ENCODE results near the gene ZBTB22.
A peak's percentile ranks its signal among the peaks of the same experiment; 100 is the strongest.

ZBTB22 gene

GRCh38 chr6:33304216-33304615, 13.3 kb downstream of the ZBTB22 start:
- CTCF ChIA-PET: interaction anchor here (1.6 kb wide), 1 partner anchor 13 kb away, joined by 6 read pairs; the partner anchor contains the start of gene ZBTB22
- no peak for DNase-seq (ENCODE audit: extremely low spot score)
- no peak for TF ChIP-seq CTCF (IDR thresholded peaks at IDR 0.05; ENCODE audit: control extremely low read depth, extremely low read depth, low read depth, missing control alignments)
- POLR2A ChIA-PET: no interaction called here

- no peak for DNase-seq (ENCODE audit: extremely low spot score)
- CTCF ChIA-PET: interaction anchor here (0.7 to 2.1 kb wide), 4 partner anchors 9 to 43 kb away, joined by 3 to 18 read pairs (median 4); partner anchors contain the start of gene TAPBP
- POLR2A ChIA-PET: interaction anchor here (0.7 kb wide), 1 partner anchor 10 kb away, joined by 7 read pairs; no protein-coding TSS in a partner anchor
- TF ChIP-seq CTCF (IDR thresholded peaks at IDR 0.05; ENCODE audit: control extremely low read depth, extremely low read depth, low read depth, missing control alignments): no peak
Measured at GRCh38 chr6:33301877-33302276, 15.7 kb downstream of the ZBTB22 start.

- peak; percentile 92 for DNase-seq (ENCODE audit: extremely low spot score)
- peak; percentile 76 for TF ChIP-seq CTCF (IDR thresholded peaks at IDR 0.05; ENCODE audit: control extremely low read depth, extremely low read depth, low read depth, missing control alignments)
- ChIA-PET POLR2A (interaction anchor here (0.7 to 3.3 kb wide), 7 partner anchors 10 to 27 kb away, joined by 3 to 17 read pairs (median 6); partner anchors contain the start of genes B3GALT4, PFDN6, RPS18 and VPS52), CTCF (interaction anchor here (0.8 to 2.7 kb wide), 17 partner anchors 9 to 108 kb away, joined by 3 to 15 read pairs (median 4); partner anchors contain the start of genes B3GALT4, RPS18, VPS52 and WDR46)
Measured at GRCh38 chr6:33299237-33299944, 18.2 kb downstream of the ZBTB22 start.

GRCh38 chr6:33298773-33299236, 18.7 kb downstream of the ZBTB22 start, which contains the start of gene RGL2:
TSS of gene RGL2 (minus strand) at chr6:33298942. CDS start at chr6:33298610, 332 bp downstream.
- CTCF ChIA-PET: interaction anchor here (0.8 to 2.7 kb wide), 15 partner anchors 10 to 108 kb away, joined by 3 to 15 read pairs (median 4); partner anchors contain the start of genes B3GALT4, RPS18, VPS52 and WDR46
- no peak for TF ChIP-seq CTCF (IDR thresholded peaks at IDR 0.05; ENCODE audit: control extremely low read depth, extremely low read depth, low read depth, missing control alignments)
- POLR2A ChIA-PET: interaction anchor here (0.7 to 3.3 kb wide), 6 partner anchors 10 to 27 kb away, joined by 3 to 17 read pairs (median 6); partner anchors contain the start of genes B3GALT4, PFDN6, RPS18 and VPS52
- peak; percentile 67 for DNase-seq (ENCODE audit: extremely low spot score)

GRCh38 chr6:33297956-33298772, 19.4 kb downstream of the ZBTB22 start:
- CTCF ChIA-PET: interaction anchor here (0.8 to 2.1 kb wide), 7 partner anchors 10 to 27 kb away, joined by 3 to 15 read pairs (median 8); partner anchors contain the start of genes B3GALT4, RPS18, VPS52 and WDR46
- POLR2A ChIA-PET: interaction anchor here (1.0 to 3.3 kb wide), 4 partner anchors 9 to 26 kb away, joined by 5 to 17 read pairs (median 10); partner anchors contain the start of genes B3GALT4, RPS18, VPS52 and WDR46
- TF ChIP-seq CTCF (IDR thresholded peaks at IDR 0.05; ENCODE audit: control extremely low read depth, extremely low read depth, low read depth, missing control alignments): no peak
- peak; percentile 85 for DNase-seq (ENCODE audit: extremely low spot score)

Measured in GM10248 (cell line).